Measurements from ENCODE around the gene DCLRE1A.
A peak's percentile ranks its signal among the peaks of the same experiment; 100 is the strongest.
"Not testable (repeated sequence)": the region's sequence is repeated elsewhere in the genome, so short reads cannot be mapped to it uniquely, and the experiment has no call there.

DCLRE1A gene

DNA sequence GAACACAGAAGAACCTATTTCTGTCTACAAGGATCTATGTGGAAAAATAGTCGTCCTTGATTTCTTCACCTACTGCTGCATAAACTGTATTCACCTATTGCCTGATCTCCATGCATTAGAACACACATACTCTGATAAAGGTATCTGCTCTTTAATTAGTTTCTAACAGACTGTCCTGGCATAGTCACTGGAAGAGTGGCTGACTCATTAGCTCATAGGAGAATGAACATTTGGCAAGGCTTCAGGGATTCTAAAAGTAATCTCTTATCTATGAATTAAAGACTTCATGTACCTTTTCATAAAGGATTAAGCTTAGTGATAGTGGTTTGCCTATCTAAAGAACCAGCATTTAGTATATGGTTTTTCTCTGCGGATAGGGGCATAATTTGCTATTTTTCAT lies 4.7 kb upstream of the DCLRE1A start:
- DNase-seq (ENCODE audit: low spot score), result no peak

DNA sequence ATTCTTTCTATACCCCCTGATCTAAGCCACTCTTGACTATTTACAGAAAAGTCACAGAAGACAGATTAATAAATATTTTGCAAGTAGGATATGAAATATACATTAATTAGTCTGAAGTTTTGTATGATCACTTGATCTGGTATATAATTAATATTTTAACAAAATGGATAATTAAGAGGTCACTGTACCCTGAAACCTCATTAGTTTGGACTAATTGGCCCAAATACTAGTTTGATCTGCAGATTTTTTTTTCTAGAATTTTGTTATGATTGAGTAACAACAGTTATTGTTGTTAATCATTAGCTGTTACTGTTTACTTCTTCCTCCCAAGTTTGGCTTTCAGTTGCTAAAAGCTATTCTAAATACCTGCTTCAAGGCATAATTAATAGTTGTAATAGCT lies 3.3 kb upstream of the DCLRE1A start:
- DNase-seq (ENCODE audit: low spot score), result no peak

DNA sequence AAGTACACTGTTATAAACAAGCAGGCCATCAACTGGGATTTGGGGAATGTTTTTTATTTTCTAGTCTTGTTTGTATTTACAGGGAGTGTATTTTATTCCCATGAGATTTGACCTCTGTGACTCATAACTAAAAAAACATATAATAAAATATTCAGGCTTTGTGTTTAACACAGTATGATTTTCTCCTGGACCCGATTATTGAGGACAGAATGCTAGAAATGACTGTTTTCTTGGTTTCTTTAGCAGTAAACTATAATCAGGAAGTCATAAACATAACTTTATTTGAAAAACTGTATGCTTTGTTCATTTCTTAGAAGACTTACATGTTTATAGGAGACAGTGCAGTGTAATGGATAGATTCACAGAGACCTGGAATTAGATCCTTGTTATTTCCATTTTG lies 2.7 kb upstream of the DCLRE1A start:
- no peak for DNase-seq (ENCODE audit: low spot score)

DNA sequence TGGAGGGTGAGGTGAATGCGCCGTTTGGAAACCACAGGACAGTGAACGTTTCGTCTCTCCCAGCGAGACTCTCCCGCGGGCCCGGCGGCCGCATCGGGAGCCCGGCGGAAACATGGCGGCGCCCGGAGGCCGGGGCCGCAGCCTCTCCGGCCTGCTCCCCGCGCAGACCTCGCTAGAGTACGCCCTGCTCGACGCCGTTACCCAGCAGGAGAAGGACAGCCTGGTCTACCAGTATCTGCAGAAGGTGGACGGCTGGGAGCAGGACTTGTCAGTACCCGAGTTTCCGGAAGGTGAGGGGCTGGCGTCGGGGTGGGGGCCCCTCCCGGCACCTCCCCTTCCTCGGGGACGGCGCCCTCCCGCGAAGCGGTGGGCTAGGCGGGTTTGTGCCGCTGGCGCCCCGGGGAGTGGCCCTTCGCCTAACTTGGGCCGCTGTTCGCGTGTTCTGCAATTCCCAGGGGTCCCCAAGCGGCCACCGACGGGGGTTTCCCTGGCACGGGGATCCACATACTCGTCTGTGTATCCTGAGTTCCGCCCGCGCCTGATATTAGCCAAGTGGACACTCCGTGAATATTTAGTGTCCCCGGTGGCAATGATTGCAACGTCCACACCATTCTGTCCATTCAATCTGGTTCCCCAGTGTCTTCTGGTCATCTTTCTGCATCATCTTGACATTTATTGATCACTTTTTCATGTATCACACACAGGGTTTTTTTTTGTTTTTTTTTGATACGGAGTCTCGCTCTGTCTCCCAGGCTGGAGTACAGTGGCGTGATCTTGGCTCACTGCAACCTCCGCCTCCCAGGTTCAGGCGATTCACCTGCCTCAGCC lies 1.1 kb upstream of the DCLRE1A start:
- DNase-seq (ENCODE audit: low spot score), result peak; percentile 10

DNA sequence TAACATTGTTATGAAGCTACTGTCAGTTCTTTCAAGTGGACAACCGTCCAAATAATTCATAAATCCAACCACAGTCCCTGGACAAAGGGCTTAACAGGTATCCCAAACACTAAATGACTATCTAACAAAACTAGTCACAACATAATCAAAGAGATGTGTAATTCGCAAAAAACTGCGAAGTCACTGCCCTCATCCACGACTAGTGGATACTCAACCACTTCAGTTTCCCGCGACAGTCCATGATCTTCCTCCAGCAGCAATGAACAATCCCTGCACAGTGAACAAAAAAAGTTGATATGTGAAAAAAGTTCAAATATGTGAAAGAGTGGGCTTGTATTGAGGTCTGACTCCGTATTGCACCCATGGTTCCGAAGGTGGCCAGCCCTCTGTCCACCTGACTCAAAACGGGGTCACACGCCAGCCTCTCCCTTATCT lies 287 bp downstream of the DCLRE1A start:
- no peak for DNase-seq (ENCODE audit: low spot score)

DNA sequence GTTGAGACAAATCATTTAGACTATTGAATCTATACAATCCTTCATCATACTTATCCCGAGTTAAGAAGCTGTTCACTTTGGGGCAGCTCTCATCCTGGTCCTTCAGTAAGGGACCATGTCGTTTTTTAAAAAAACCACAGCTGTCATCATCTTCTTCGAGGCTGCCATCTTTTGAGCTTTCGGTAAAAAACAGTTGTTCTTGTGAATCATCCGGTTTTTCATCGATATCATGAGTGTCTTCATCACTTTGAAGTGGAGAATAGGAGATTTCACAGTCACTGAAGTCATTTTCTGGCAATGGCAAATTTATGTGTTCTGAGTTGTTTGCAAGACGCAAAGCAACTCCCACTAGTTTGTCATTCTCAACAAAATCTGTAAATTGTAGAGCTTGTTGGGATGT lies 3.9 kb downstream of the DCLRE1A start:
- DNase-seq (ENCODE audit: low spot score), result no peak

DNA sequence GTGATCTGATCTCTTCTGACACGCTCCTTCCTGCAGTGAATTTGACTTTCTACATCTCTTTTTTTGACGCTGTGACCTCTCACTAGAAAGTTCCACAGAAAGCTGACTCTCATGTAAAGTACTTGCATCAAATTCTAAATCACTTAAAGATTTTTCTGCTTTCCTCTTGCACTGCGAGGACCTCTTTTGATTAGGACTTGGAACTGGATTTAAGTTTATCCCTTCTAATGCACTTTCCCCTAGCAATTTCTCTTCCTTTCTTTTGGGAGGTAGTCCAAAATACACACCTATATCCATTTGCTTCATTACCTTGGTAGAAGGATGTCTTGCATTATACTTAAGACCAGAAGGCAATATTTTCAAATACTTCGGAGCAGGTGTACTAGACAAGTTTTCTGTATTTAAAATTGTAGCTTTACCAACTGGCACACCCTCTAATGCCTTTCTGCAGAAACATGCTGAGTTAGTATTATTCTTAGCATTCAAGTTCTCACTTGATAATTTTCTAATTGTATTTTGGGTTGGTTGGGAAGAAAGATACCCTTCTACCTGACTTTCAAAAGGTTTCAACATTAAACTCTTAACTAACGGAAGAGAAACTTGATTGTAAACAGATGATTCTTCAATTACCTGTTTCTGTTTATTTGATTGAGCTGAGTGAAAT lies 4.6 kb downstream of the DCLRE1A start:
- DNase-seq (ENCODE audit: low spot score), result no peak

DNA sequence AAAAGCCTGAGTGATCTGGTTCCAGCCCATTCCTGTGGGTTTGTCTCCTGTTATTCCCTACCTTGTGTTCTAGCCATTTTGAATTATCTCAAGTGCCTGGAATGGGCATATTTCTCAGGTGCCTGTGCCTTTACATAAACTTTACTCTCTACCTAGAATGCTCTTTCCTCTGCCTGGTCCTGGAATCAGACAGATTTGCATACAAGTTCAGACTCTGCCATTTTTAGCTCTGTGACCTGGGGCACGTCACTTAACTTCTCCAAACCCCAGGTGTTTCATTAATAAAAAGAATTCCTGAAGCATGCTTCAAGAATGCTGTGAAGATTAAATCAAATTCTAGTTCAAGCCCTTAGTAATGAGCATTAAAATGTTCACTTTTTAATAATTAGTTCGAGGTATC lies 7.8 kb downstream of the DCLRE1A start:
- no peak for DNase-seq (ENCODE audit: low spot score)

DNA sequence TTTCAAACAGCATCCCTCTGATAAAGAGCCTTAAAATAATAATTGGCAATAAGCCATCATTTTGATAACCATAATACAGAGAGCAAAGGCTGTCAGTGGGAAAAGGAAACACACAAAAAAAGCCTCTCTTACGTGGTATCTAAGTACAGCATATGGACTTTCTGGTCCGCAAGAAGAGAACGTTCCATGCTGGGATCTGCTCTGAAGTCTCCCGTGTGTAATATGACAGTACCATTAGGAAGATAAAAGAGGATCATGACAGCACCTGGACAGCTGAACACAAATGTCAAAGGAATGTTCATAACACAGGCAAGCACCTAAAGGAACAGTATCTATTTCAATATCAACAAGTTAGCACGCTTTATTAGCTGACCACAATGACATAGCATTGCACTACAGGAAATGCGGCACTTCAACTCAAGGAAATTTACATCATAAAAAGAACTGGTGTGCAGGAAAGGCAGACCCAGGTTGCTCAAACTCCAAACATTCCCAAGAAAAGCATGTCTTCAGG lies 9.9 kb downstream of the DCLRE1A start:
- DNase-seq (ENCODE audit: low spot score), result no peak

DNA sequence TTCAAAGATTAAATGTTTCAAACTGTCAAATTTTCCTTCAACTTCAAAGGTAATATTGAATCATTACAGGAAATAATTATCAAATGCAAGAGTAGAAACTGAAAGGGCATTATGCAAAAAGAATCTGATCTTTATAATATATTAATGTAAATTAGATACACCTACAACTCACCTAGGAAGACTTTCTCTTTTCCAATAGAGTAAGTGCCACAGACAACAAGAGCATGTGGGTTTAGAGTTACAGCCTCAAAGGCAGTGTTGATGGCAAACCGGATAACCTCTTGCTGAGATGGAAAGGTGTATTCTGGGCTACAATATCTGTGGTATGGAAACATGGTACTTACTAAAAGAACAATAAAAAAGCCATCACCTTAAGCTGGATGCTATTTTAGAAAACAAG lies 11.7 kb downstream of the DCLRE1A start:
- no peak for DNase-seq (ENCODE audit: low spot score)

DNA sequence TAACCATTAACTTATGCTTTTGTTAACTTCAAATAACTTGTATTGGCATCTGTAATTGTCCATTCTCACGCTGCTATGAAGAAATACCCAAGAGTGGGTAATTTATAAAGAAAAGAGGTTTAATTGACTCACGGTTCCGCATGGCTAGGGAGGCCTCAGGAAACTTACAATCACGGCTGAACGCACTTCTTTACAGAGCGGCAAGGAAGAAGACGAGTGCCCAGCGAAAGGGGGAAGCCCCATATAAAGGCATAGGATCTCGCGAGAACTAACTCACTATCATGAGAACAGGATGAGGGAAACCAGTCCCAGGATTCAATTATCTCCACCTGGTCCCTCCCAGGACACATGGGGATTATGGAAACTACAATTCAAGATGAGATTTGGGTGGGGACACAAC lies 25.3 kb downstream of the DCLRE1A start:
- not testable (repeated sequence) for DNase-seq (ENCODE audit: low spot score)

DNA sequence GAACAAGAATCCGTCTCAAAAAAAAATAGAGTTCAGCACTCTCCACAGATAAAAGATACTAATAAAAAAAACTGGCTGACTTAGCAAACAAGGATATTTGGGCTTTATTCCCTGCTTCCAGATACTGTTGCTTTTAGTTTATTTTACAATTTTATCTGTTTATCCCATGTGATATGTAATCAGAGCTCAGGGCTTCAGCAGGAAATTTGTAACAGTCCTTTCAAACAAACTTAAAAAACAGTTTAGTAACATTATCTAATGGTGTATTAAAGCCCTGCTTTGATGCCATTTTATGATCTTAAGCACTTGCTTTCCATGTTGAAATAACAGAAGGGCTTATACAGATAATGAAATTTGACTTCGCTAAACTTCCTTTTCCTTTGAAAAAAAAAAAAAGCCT lies 28.1 kb downstream of the DCLRE1A start:
- DNase-seq (ENCODE audit: low spot score), result no peak

DNA sequence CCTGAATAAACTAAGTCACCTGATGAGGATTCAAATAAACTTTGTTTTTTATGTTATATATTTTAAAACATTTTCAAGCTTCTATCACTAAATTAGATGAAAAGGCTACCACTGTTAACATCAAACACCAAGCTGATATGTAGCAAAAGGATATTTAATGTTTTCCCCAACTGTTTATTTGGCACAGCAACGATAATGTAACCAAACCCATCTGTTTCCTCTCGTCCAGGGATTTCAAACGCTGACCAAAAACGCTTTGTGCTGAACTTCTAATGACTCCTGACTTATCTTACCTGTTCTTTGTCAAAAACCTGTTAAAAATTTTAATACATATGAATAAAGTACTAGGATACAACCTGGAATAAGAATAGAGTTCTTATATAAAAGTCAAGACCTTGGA lies 30.5 kb downstream of the DCLRE1A start:
- DNase-seq (ENCODE audit: low spot score), result no peak

DNA sequence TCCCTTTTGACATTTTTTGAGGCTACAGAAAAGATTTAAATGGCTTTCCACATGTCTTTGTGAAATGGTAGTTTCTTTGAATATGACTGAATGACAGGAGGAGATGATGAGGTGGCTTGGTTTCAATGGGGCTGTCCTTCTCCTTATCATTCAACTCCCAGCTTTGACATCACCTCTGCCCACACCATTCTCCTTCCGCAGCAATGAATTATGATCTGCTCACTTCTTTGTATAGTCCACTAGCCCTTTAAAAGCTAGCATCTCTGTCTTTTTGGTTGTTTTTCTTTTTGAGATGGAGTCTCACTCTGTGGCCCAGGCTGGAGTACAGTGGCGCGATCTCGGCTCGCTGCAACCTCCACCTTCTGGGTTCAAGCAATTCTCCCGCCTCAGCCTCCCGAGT lies 31.7 kb downstream of the DCLRE1A start:
- no peak for DNase-seq (ENCODE audit: low spot score)

DNA sequence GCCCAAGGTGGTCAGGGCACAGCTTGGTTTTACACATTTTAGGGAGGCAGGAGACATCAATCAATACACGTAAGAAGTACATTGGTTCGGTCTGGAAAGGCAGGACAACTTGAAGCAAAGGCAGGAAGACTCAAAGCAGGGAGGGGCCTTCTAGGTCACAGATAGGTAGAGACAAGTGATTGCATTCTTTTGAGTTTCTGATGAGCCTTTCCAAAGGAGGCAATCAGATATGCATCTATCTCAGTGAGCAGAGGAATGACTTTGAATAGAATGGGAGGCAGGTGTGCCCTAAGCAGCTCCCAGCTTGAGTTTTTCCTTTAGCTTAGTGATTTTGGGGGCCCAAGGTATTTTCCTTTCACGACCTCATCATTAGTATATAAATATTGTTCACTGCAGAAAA lies 32.6 kb downstream of the DCLRE1A start:
- not testable (repeated sequence) for DNase-seq (ENCODE audit: low spot score)

DNA sequence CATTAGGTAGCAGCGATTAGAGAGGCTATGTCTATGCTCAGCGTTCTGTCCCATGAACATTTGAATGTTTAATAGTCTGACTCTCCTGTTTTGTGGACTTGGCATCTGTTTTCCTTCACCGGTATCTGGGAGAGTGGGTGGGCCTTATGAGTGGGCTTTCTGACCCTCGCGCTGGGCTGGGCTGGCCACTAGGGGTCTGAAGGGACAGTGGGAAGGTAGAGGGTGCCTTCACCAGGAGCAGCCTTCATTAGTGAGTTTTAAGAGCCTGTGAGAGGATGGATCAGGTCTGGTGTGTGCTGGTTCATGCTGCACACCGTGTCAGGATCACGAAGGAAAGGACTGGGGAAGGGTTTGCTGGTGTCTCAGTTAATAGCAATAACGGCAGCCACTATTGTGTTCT lies 33.4 kb downstream of the DCLRE1A start:
- no peak for DNase-seq (ENCODE audit: low spot score)

DNA sequence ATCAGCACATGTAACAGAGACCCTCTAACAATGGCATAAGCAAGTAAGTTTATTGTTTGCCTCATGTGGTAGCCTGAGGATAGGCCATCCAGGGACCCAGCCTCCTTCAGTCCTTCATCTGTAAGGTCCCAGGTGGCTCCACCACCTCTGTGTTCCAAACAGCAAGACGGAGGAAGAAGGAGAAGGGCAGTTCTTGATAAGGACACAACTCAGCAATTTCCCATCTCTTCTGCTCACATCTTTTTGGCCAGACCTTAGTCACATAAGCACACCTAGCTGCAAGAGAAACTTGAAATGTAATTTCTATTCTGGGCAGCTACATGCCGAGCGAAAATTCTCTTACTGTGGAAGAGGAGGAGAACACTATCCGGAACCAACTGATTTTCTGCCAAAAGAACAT lies 33.9 kb downstream of the DCLRE1A start:
- no peak for DNase-seq (ENCODE audit: low spot score)

DNA sequence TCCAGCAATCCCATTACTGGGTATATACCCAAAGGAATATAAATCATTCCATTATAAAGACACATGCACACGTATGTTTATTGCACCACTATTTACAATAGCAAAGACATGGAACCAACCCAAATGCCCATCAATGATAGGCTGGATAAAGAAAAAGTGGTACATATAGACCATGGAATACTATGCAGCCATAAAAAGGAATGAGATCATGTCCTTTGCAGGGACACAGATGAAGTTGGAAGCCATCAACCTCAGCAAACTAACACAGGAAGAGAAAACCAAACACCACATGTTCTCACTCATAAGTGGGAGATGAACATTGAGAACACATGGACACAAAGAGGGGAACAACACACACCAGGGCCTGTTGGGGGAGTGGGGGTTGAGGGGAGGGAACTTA lies 39.2 kb downstream of the DCLRE1A start:
- not testable (repeated sequence) for DNase-seq (ENCODE audit: low spot score)

DNA sequence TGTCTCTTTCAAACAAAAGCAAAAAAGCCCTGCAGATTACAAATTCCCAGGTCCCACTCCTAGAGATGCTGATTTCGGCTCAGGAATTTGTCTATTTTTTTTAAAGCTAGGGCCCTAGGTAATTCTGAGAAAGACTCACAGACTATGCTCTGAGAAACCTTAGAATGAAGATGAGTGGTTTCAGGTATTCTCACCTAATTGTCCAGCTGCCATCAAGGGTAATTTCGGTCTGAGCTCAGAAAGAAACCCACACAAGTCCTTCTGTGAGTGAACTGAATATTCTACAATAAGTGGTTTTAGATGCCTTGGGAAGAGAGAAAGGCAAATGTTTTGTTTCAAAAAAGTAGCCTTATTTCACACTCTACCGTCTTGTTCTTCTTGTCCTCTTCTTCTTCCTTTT lies 45.7 kb downstream of the DCLRE1A start:
- no peak for DNase-seq (ENCODE audit: low spot score)

DNA sequence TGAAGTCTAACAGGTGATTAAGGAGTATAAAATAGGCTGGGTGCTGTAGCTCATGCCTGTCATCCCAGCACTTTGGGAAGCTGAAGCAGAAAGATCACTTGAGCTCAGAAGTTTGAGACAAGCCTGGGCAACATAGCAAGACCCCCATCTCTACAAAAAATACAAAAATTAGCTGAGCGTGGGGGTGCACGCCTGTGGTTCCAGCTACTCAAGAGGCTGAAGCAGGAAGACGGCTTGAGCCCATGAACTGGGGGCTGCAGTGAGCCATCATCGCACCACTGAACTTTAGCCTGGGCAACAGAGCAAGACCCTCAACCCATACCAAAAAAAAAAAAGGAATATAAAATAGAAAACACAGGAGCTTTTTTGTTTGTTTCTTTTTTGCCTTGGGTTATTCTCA lies 47.4 kb downstream of the DCLRE1A start:
- no peak for DNase-seq (ENCODE audit: low spot score)

DNA sequence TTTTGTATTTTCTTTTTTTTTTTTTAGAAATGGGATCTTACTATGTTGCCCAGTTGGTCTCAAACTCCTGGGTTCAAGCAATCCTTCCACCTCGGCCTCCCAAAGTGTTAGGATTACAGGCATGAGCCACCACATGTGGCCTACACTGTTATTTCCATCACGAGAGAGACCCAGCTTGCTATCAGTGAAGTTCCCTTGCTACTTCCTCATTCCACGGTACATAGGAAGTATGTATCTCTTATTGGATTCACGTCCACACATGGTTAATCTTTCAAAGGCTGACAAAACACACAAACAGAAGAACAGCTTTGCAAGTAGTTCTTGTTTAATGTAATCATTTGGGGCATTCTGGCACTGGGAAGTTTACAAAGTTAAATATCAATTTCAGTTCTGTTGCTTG lies 50.9 kb downstream of the DCLRE1A start:
- no peak for DNase-seq (ENCODE audit: low spot score)

DNA sequence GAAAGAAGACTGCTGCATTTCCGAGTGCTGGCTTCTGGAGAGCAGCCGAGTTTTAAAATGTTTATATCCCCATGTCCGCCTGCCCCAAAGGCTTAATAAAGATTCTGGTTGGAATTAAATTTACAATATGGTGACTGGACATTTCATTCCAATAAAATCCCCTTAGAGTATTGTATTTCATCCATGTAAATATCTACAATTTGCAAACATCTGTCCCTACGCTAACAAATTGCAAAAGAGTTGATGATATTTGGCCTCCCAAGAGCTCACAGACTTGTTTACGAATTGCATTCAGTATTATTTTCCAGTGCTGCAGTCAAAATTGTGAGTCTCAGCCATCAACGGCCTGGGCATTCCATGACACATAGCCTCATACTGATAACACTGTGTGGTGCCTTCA lies 52.3 kb downstream of the DCLRE1A start:
- no peak for DNase-seq (ENCODE audit: low spot score)

DNA sequence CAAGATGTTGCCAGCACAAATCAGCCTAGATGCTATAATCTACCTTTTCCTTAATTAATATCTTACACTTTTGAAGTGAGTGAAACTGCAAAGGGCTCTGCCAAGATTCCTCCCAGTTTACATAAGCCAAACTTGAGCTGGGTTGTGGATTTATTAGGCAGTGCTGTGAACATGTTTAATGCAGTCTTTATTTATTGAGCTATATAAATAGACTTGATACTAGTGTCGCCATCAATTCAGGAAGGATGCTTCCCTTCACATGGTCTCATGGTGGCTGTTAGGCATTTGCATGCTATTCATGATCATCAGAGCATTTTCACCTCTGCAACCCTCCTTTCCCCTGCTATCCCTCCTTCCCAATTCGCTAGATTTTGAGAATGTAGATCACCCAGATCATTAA lies 62.2 kb downstream of the DCLRE1A start:
- no peak for DNase-seq (ENCODE audit: low spot score)
